GM21529 (cell line): ENCODE results near the gene NAPA.

ENCODE experiments used
- ATAC-seq: cut with Tn5 transposase; IDR thresholded peaks from one replicate; pipeline ENCODE4 v1.9.1; 2021; ENCODE audit not compliant: unreplicated experiment

Gene NAPA

DNA sequence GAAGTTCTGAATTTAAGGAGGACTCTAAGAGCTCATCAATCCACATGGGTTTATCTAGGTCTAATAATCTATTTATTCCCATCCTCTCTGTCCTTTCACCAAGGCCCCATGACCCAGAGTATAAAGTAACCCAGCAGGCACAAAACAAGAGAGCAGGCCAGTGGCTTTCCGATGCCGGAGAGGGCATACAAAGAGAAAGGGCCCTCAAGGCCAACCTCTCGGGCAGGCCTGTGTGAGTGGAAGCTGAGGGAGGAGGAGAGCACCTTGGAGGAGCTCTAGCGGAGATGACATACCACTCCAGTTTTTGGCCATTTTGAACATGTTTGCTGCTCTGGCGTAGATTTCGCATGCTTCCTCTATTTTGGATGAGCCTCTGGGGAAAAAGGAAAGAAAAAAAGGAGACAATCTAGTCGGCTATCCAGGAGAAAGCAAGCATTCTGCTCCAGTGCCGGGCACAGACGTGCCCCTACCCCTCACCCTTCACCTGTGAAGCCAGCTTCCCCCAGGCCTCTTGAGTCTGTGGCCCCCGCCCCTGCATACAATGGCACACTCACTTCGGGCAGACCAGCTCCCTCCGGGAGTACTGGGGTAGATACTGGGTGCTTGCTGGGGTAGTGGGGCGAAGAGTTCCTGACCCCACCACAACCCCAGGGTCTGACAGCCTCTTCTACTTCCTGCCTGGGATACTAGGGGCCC, 11.6 kb downstream of the NAPA start:
- no peak for ATAC-seq

DNA sequence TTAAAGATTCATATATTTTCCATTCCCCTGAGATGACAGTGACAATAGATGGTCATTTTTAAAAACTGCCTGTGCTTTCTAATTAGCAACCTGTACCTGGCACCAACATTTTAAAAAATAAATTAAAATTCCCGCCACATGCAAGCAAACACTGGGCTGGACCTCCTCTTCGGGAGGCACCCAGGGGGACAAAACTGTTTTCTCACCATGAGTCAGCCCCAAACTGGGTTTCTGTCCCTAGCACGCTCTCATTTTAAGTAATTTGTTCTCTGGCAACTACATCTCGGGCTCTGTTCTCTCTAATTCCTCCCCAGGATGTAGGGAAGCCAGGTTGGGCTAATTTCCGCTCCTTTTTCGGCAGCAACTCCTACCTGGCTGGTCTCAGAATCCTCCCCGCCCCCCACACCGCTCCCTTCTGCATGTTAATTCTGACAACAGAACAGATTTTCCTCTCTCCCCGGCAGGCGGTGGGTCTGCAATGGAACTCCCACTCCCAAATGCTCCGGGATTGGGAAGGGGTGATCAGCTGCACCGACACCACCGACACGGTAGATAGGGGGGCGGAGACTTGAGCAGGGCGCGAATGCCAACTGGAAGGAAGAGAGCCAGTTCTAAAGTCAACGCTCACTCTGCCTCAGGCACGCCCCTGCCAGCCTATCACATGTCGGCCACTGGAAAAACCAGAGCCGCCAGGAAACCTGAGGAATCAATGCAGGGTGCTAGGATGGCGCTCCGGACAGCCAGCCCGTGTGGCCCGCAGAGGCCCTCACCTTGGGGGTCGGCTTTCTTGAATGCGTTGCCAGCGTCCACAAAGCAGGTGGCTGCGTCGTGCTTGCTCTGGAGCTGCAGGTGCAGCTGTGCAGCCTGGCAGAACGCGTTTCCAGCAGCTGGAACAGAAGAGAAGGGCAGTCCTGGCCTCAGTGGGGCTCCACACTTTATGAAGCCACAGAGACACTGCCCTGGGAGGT, 14.7 kb downstream of the NAPA start:
- ATAC-seq: no peak

DNA sequence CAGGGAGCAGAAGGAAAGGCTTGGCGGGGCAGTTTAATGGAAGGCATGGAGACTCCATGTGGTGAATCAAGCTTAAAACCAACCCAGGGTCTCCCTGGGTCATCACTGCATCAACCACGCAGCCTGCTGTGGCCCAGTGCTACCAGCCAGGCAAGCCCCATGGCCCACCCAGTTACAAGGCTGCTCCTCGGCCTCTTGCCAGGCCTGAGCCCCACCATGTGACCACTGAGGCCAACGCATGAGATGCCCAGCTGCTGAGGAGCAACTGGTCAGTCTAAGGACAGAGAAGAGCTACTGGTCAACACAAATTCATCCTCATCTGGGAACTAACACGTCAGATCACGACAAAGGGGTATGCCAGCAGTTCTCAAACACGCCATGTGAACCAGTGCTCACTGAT, 15.5 kb downstream of the NAPA start:
- ATAC-seq: no peak

DNA sequence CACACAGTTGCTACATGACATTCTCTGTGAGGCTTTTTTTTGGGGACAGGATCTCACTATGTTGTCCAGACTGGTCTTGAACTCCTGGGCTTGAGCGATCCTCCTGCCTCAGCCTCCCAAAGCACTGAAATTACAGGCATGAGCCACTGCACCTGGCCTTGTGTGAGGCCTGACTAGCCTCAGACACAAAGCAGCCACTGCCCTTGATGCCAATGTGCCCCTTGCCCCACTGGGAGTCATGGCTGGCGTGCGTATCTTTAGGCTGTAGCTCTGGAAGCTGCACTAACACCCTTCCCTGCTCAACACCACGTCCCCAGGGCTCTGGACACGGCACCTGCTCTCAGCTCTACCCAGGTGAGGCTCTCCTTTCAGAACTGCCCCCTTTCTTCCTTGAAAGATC, 16.3 kb downstream of the NAPA start:
- ATAC-seq: no peak

DNA sequence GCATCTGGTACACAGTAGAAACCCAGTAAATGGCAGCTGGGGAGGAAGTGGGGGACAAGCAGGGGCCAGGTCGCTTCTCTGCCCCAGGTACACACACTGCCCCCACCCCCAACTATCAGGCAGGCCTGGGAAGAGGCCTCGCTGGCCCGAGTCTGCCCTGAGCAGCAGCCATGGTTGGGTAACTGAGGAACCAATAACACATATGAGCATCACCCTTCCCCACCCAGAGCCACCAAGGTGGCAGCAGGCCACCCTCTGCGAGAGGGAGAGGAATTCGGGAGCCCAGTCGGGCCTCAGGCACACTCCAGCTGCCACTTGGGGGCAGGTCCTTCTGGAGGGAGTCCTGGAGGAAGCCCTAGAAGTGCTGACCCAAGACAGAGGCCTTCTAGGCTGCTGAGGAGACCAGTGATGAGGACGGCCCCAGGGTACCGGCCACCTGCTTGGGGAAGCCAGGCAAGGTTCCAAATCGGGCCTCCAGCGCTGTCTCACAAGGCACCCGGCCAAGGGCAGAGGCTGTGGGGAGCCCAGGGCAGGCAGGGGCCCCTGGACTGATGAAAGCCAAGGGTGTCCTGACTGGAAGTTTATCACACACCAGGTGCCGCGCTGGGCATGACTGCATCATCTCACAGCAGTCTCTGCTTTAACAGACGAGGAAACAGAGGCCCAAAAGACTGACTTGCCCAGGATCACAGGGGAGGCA, 16.9 kb downstream of the NAPA start:
- ATAC-seq: no peak

DNA sequence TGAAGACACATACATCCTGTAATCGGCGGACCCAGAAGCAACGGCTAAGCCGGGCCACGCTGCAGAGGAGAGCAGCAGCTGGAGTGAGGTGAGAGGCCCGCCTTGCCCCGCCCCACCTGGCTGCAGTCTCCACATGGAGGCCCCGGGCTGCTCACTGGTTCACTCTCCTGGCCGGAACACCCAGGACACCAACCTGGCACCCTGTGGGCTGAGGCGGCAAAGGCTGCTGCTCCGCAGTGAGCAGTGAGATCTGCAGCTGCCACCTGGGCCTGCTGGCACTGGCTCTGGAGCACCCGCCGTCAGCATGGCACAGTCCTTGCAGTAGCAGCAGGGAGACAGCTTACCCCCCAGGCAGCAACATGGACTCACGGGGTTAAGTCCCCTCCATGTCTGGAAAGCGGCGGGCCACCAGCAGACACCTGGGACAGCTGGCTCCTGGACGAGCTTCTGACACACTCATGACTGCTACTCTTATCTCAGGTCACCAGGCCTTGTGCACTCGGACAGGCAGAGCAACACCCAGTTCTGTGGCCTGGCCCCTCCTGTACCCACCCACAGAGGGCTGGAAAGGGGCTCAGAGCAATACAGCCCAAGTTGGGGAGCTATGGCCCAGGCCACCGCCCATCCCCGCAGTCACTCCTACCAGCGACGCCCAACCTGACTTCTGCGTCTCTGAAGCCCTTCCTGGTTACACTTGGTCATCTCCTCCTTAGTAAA, 17.7 kb downstream of the NAPA start:
- ATAC-seq: no peak

DNA sequence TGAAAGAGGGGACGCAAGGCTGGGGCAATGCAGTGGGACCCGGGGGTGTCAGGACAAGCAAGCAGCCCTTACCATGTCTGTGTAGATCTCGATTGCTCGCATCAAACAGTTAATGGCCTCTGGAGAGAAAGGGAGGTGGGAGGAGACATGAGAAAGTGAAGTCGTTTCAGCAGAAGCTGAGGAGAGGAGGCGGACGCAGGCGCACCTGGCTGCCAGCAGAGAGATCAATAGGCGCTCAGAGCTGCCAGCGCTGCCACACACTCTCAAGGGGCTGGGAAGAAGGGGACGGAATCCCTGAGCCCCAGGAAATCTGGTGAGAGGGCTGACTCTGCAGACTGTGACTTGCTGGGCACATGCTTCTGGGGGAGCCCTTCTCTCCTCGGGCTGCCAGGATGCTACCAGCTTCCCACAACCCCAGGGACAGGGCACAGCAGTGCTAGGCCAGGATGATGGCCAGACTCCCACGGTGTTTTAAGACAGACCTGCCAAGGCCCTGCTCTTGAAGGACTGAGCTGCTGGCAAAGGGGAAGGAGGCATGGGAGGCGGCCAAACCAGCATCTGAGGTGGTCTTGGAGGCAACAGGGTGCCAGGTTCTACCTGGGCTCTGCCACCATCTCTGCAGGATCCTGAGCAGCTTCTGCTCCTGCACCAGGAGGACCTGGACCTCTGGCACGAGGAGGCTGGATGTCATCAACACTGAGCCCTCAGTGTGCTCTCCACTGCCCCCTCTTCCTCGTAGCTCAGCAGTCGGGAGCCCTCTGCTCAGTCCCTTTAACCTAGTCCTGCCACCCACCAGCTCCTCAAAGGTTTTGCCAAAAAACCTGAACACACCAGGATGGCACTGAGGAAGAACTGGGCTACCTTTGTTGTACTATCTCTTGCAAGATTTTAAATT, 19.1 kb downstream of the NAPA start:
- ATAC-seq: no peak

DNA sequence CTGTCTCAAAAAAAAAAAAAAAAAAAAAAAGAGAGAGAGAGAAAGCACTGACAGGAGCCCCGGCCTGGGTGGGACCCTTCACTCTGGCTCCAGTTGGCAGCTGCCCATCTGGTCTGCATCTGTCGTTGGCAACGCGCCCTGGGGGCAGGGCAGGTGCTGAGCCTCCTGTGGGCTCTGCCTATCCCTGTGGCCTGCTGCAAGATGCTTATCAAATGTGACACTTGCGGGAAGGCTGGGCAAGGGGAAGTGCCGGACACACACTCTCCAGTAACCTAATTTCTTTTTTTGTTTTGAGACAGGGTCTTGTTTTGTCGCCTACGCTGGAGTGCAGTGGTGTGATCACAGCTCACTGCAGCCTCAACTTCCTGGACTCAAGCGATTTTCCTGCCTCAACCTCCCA, 20.1 kb downstream of the NAPA start:
- no peak for ATAC-seq

DNA sequence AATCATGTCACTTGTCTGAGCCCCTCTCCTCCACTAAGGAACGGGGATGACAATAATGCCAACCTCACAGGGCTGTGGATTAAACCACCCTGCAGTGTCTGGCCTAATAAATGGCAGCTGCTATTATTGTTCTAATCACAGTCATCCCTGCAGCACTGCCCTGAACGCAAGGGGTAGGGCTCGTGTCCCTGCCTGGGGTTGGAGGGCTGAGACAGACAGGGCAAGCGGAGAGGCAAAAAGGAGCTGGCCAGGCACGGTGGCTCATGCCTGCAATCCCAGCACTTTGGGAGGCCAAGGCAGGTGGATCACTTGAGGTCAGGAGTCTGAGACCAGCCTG, 20.7 kb downstream of the NAPA start:
- ATAC-seq: no peak

DNA sequence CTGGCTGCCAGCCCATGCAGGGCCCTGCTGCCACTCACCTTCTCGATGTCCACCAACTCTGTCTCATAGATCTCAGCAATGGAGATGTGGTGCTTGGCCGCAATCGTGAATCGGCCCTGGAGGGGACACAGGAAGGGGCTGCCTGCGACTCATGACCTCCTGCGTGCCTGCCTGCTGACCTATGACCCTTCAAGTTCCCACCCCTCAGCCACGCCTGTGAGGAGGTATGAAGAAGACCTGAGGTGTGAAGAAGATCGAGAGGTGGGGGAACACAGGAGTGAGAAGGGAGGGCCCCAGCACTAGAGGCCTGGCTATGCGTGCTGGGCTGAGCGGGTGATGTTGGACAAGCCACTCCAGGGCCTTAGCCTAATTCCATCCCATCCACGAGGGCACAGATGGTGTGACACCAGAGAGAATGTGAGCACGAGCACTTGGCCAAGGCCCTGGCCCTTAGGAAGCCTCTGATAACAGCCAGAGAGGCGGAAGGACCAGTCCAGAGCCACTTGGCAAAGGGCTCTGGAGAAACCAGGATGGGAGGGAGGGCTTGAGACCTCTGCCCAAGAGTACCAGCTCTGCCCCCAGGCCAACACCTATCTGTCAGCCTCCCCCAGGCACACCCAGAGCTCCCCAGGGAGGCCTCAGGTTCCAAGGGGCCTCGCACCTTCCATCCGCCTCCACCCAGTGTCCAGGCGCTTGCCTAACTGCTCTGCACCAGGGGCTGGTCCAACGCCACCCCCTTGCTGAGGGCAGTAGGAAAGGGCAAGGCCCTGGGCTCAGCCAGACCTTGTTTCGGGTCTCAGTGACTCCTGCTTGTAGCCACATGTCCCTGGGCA, 21.3 kb downstream of the NAPA start:
- no peak for ATAC-seq

DNA sequence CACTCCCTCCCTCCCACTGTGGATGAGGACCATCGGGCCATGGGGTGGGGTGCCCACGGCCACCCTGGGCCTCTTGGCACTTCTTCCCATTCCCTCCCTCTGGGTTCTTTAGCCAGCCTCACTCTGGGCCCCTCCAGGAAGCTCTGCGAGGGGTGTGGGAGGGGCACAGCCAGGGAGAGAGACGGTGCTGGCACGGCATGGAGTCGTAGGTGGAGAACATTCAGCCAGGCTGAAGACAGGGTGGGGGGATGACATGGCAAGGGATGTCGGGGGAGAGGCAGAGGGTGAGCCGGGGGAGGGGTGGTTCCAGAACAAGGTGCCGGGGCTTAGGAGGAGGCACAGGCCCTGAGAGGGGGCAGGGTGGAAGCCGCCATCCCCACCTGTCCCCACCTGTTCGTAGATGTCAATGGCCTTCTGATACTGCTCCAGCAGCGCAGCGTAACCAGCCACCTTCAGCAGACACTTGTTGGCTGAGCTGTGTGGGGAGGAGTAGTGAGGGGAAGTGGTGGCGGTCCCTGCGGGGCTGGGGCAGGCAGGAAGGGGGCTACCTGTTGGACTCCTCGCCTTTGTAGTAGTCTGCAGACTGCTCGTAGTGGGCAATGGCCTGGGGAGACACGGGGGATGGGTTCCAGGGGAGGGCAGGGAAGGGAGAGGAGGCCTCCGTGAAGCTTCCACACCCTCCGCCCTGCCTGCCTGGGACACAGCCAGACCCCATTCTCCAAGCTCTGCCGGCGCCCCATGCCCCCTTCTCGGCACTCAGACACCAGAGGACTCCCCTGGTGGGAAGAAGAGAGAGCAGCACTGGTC, 22.1 kb downstream of the NAPA start:
- ATAC-seq: no peak

DNA sequence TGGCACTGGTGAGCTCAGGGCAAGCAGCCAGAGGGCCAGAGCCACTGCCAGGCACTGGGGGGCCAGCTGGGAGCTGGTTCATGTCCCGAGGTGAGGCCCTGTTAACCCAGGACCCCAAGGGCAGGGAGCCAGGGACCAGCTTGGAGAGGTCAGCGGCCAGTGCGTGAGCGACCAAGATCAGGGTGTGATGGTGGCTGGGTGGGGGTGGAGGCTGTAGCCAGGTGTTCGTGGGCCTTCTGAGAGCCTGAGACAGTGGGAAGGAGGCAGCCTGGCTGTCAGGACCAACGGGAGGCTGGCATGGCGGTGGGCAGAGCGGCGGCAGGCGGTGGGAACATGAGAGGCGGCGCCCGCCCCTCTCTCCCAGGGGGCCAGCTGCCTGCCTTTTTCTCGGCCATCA, 22.7 kb downstream of the NAPA start:
- no peak for ATAC-seq

DNA sequence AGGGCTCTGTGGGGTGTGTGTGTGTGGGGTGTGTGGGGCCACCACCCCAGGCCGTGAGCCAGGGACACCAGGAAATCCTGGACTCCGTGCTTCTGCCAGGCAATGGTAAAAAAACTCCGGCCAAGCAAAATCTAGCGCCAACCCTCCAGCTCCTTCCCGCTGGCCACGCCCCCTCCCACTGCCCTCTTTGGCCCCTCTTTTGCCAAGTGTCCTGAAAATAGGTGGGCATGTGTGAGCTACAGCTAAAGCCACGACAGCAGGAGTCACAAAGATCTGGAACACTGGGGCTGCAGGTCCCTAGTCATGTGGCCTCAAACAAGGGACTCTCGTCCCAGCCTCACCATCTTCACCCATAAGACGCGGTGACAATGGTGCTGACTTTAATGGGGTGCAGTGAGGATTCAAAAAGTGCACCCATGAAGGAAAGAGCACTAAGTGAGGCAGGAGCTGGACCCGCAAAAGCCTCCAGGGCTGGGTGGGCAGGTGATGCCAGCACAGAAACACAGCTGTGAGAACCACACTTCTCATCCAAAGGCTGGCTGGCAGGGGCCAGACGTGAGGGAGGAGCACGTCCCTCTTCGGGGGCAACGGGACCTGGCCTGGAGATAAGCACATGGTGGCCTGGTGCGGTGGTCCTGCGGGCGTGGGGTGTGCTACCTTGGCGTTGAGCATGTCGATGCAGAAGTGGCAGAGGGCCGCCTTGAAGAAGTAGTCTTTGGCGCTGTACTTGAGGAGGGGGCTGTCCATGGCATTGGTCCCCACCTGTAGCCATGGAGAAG, 23.3 kb downstream of the NAPA start:
- ATAC-seq: no peak

DNA sequence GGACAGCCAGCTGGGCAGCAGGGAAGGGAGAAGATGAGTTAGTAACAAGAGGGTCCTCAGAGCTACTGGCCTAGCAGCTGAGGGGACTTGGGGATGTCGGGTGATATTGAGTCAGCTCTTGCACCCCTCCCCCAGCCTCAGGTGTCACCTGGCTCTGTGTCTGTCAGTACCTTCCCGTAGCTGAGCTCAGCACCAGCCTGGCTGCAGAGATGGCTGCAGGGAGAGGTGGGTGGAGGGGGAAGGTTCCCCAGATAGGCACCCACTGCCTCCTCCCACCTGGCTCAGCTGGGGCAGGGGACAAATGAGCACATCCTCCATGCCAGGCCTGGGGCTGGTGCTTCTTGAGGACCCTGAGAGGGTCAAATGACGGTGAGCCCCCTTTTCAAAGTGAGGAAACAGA, 24.0 kb downstream of the NAPA start:
- no peak for ATAC-seq

DNA sequence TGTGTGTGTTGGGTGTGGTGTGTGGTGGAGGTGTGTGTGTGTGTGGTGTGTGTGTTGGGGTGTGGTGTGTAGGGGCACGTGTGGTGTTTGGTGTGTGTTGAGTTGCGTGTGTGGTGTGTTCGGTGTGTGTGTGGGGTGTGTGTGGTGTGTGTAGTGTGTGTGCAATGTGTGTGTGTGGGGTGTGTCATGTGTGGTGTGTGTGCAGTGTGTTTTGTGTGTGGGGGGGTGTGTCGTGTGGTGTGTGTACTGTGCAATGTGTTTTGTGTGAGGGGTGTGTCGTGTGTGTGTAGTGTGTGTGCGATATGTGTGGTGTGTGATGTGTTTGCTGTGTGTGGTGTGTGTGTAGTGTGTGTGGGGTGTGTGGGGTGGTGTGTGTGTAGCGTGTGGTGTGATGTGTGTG, 24.8 kb downstream of the NAPA start:
- ATAC-seq: no peak

DNA sequence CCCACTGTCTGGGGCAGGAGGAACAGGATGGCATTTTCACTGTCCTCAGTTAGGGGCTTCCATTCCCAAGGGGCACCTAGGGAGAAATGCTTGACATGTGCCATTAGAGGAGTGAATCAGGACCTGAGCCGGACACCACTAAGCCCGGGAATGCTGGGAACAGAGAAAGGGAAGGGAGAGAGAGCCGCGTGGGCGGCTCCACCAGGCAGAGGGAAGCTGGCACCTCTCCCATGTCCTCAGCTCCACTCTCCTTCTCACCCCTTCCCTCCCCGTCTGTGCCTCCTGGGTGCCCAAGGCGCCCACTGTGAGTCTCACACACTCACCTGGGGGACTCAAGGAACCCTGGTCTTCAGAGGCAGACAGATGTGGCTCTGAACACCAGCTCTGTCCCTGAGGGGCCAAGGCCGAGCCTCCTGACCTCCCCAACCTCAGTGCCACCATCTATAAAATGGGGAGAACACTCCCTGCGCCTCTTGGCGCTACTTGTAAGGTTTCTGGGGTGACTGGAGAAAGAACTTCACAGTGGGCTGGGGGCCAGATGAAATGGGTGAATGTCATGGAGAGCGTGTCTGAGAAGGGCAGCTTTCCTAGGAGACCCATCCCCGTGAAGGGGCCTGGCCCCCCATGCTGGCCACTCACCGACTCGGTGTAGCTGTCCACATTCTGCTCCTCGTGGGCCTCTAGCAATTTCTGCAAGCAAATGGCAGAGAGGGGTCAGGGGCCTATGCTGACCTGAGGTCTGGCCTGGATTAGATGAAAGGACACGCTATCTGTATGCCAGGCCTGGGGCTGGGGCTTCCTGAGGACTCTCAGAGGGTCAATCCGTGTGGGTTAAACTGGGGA, 25.6 kb downstream of the NAPA start:
- no peak for ATAC-seq
